GM18499 (cell line): Measurements from ENCODE around the gene MAD1L1.

ENCODE experiments used
- ATAC-seq: cut with Tn5 transposase; IDR thresholded peaks from one replicate; pipeline ENCODE4 v1.9.1; 2021; ENCODE audit warnings: moderate number of reproducible peaks; ENCODE audit not compliant: insufficient read depth, unreplicated experiment

The MAD1L1 gene

DNA sequence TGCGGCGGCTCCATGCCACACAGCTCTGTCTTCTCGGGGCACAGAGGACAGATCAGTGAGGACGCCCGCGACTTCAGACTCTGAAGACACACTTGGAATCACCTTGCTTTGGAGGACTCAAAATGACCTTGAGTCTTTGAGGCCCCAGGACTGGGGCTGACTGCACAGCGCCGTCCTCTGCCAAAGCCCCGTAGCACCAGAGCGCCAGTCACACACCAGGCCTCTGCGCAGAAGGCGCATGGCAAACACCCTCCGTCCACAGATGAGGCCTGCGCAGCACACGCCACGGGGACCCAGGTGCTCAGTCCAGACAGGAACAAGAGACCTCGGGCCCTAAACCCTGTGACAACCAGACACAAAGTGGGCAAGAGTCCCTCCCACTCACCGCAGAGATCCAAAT, 134.7 kb downstream of the MAD1L1 start:
- ATAC-seq = no peak

- no peak for ATAC-seq
Observed at GRCh38 chr7:2097492-2097891, 135.3 kb downstream of the MAD1L1 start.

GRCh38 chr7:2096692-2097387, 135.9 kb downstream of the MAD1L1 start:
- no peak for ATAC-seq

DNA sequence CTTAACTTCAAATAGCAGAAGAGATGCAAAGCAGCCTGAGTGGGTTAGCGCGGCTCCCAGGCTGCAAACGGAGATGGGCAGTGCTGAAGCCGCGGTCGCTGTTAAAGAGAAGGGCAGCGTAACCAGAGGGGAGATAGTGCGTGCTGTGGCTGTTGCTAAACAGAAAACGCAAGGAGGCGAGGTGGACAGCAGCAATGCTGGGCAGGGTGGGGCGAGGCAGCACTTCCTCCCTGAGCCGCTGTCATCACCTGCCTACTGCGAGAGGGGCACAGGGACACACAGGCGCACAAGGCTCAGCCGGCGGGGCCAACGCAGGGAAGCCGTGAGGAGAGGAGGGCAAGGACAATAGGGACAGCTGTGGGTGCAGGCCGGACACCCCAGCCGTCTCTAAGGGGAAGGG, 137.3 kb downstream of the MAD1L1 start:
- no peak for ATAC-seq

- no peak for ATAC-seq
Observed at GRCh38 chr7:2094454-2095045, 138.2 kb downstream of the MAD1L1 start.

- no peak for ATAC-seq
Observed at GRCh38 chr7:2093843-2094220, 138.9 kb downstream of the MAD1L1 start.

GRCh38 chr7:2093215-2093842, 139.4 kb downstream of the MAD1L1 start:
- no peak for ATAC-seq

DNA sequence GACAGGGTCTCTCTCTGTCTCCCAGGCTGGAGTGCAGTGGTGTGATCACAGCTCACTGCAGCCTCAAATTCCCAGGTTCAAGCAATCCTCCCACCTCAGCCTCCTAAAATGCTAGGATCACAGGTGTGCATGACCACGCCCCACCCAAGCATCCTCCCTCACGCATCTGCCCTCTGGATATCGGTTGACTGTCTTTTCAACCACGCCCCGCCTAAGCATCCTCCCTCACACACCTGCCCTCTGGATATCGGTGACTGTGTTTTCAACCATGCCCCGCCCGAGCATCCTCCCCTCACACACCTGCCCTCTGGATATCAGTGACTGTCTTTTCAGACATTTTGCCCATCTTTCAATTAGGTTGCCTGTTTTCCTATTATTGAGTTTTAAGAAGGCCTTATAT, 140.5 kb downstream of the MAD1L1 start:
- no peak for ATAC-seq

- no peak for ATAC-seq
Observed at GRCh38 chr7:2090526-2091520, 141.9 kb downstream of the MAD1L1 start.

DNA sequence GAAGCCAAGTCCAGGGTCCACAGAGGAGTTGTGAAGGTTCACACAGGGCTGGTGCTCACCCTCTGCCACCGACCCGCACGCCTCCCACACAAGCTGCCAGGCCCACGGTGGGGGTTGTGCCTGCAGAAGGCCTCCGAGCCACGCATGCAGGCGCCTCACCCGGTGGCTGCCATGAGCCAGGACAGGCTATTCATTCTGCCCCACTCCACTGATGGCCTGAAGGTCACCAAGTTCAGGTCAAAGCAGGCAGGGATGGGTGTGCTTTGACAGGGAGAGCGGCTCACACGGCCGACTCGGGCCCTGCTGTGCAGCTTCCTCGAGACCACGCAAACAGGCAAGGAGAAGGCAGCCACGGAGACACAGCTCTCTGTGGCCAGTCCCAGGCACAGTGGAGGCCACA, 143.9 kb downstream of the MAD1L1 start:
- no peak for ATAC-seq

- no peak for ATAC-seq
Observed at GRCh38 chr7:2087744-2088143, 145.0 kb downstream of the MAD1L1 start.

DNA sequence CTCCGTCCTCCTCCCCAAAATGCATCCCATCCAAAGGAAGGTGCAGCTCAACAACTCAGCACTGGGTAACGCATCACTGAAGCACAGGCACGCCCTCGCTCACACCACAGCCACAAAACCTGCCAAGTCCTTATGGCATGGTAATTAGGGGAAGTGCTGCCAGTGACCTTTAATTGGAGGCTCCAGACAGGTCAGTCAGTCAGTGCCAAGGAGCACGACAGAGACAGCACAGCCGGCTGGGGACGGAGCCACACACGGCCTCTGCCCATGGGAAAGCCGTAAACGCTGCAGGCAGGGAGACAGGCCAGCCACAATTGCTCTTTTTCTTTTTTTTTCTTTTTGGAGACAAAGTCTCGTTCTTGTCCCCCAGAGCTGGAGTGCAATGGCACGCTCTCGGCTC, 146.5 kb downstream of the MAD1L1 start:
- no peak for ATAC-seq

DNA sequence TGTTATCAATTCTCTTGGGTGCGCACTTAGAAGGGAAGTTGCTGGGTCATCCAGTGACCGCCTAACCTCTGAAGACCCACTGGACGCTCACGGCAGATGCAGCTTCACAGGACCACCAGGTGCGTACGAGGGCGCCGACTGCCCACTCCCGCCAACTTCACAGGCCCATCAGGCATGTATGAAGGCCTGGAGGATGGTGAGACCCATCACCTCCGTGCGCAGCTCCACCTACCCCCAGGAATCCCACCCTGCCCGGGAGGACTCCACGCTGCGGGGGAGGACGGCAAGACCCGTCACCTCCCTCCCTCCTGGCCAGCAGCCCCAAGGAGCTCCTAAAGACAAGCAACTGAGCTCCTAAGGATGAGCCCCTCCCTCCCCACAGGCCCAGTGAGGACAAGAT, 146.9 kb downstream of the MAD1L1 start:
- ATAC-seq = no peak

GRCh38 chr7:2084781-2085505, 147.8 kb downstream of the MAD1L1 start:
- ATAC-seq = no peak

- ATAC-seq = no peak
Observed at GRCh38 chr7:2084331-2084730, 148.4 kb downstream of the MAD1L1 start.

GRCh38 chr7:2083362-2083761, 149.4 kb downstream of the MAD1L1 start:
- ATAC-seq = no peak

GRCh38 chr7:2082139-2082998, 150.4 kb downstream of the MAD1L1 start:
- ATAC-seq = no peak

DNA sequence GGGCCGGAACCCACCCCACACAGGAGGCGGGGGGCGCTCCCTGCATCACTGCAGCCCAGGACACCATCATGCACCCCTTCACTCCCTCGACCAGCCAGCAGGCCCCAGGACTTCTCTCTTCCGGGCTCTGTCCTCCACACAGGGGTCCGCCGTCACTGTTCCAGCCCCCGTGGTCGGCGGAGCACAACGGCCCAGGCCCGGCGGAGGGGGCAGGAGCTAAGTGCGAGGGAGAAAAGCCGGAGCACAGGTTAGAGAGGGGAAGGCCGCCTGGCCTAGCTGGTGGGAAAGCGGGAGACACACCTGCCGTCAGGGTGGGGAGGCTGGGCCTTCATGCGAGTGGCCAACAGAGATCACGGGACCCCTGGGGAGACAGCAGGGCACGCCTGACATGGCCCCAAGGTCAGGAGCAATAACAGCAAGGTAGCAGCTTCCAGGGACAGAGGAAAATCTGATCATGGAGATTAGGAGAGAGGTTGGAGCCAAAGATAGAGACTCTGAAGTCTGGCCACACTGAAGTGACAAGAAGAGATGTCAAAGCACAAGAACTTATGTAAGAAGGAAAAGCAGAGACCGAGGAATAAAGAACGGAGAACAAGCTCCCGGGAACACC, 151.1 kb downstream of the MAD1L1 start:
- no peak for ATAC-seq

DNA sequence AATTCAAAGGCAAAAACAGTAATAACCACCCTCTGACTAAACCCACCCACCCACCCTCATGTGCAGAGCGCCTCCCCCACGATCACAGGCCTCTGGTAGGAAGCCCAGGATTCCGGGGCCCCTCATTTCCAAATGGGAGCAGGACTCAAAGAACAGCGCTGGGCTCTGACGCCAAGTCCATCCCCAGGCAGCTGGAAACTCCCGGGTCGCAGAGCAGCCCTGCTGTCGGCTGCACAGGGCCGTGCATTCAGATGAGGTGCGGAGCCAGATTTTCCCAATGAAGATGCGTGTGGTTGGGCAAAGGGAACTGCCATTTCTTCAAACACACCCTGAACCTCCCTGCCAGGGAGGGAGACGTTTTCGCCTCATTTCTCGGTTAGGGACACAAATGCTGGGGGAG, 152.3 kb downstream of the MAD1L1 start:
- no peak for ATAC-seq
